ENCODE data around the gene LRRC51.
"Not testable (repeated sequence)": the region's sequence is repeated elsewhere in the genome, so short reads cannot be mapped to it uniquely, and the experiment has no call there.

The LRRC51 gene

DNA sequence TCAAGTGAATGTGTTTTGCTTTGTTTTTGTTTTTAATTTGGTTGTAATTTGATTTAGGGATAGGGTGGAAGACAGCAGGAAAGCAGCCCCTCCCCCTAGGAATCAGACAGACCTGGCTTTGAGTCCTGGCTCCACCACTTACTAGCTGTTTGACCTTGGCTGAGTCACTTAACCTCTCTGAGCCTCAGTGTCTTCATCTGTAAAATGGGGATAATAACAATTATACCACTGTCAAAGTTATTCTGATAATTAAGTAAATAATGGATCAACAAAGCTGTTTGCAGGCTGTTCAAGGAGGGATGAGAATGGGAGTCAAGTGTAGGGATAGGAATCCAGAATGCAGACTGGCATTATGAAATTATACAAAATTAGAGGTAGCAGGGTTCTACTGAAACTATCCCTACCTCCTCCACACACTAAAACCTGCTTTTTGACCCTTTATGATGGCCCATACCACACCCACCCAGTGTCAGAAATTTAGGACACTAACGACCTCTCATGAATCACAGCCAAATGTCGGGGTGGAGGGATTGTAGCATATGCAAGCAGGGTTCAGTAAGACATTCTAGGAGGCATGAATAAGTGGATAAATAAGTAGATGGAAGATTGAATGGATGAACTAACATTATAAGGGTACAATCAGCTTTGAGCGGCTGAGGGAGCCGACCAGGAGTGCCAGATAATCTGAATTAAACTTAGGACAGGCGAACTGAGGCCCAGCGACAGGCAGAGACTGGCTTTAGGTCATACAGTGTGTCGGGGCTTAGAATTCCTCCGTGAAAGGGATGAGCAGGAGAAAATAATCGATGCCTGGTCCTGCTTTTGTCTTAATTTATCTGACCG lies 30.9 kb downstream of the LRRC51 start:
- DNase-seq (ENCODE audit: low read depth in 2 of 2) = no peak

DNA sequence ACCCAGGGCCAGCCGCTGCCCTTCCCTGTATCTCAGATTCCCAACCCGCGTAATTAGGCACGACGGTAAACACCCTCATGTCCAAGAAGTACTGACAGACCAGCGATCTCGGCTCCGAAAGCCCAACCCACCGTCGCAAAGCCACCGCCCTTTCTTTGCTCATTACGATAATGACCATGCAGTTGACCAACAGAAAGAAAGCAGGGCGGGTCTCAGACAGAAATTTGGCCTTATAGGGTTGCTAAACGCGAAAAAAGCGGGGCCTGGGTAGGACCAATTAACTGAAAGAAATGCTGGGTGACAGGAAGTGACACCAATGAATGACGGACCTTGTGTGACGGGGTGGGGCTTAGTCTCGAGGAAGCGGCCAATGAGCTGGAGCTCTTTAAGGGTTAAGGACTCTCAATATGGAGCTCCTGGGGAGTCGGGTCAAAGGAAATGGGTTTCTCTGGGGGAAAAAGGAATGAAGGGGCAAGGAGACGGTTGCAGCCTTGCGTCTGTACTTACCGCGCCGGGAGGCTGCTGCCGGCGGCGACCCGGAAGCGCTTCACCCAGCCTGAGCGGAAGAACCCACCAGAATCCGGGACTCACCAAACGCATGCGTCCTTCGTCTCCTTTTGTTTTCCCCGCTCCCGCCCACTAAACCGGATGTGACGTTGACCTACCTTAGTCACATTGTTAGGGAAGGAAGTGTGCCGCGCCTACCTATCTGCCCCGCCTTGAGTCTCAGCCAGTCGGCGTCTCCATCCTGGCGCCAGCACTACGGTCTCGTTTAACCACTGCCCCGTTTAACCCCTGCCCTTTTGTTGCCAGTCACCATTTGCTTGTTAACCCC lies 31.7 kb downstream of the LRRC51 start, which contains the start of gene ANAPC15:
TSS of gene ANAPC15 (minus strand) at position 553 of the 835 bp plus-strand sequence. CDS start 1,419 bp downstream, outside the sequence.
- peak; percentile 97 to 100 for DNase-seq (ENCODE audit: low read depth in 2 of 2)

DNA sequence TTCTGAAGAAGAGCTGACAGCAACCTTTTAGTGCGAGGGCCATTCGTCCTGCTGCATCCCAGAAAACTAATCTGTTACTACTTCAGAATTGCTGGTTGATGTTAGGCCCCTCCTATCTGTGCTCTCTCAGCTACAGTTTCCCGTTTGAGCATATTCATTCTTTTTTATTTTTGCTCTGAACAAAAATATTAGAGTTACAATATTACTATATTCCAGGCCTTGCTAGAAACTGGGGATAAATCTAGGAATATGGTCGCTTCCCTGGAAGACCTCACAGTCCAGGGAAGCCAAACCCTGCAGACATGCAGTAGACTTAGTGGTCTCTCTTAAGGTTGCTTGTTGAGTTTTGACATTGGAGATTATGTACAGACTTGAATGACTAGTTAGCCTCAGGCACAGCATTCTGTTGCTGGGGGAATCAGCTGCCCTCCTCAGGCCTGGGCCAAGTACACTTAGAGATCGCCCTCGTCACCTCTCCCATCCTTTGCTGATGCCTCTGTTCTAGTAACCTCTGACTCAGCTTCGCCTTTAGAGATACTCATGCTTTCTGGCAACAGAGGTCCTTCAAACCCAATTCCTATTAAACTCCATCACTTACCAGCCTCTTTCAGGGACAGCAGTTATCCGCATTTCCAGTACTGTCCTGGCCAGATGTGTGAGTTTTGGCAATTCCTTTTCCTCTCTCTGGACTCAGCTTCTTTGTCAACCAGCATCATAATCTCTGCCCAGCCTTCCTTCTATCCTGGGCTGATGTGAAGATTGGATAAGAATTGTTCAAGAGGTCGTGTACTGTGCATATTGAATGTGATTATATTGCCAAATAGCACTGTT lies 32.5 kb downstream of the LRRC51 start:
- DNase-seq (ENCODE audit: low read depth in 2 of 2) = no peak

DNA sequence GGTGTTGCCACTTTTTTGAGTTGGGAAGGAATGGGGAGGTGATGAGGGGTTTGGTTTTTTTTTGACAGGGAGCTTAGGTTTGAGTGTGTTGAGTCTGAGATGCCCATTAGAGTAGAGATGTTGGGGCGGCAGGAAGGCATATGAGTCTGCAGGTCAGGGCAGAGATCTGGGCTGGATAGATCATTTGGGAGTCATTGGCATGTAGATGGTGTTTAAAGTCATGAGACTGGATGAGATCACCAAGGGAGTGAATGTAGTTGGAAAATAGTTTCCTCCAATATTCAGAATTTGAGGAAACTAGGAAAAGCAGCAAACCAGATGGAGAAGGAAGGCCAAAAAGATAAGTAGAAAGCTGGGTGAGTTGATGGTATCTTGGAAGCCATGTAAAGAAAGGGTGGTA lies 33.9 kb downstream of the LRRC51 start:
- DNase-seq (ENCODE audit: low read depth in 2 of 2) = no peak

DNA sequence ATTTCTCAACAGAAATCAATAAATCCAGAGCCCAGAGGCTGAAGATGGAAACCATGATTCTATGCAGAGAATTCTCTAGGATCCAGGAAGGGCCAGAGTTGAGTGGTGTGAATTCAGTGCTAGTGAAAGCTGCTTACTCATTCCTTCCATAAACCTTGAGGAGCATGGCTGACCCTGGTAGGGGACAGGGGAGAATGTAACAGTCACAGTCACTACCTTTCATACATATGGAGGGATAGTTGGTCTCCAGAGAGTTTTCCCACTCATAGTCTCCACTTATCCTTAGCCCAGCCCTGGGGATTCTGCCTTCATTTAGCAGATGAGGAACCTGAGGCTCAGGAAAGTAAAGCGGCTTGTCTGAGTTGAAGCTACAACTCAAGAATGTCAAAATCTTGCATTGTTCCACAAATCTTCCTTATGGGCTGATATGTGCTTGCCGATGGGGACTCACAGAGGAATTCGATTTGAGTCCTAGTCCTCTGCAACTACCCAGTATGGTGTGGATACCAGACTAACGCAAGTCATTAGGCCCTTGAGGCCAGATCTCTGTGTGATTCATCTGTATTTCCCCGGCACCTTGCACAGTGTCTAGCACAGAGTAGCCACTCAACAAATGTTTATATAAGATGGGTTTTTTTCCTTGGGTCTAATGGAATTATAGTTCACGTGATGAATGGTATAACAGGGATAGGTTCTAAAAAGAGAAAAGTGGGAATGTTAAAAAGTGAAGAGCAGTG lies 35.5 kb downstream of the LRRC51 start:
- DNase-seq (ENCODE audit: low read depth in 2 of 2) = no peak

DNA sequence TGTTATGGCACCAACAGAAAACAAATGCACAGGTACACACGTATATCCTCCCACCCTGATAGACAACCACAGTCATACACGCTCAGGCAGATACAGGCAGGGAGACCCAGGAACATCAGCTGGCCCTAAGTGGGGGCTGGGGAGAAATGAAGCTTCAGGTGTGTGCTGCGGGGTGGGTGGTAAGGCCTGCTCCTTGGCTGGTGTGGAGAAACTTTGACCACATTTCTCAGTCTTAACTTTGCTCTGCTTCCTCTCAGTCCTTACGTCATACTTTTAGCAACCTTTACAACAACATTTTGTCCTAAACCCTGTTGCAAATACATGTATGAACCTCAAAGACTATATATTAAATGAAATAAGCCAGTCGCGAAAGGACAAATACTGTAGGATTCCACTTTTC lies 38.5 kb downstream of the LRRC51 start:
- no peak for DNase-seq (ENCODE audit: low read depth in 2 of 2)

DNA sequence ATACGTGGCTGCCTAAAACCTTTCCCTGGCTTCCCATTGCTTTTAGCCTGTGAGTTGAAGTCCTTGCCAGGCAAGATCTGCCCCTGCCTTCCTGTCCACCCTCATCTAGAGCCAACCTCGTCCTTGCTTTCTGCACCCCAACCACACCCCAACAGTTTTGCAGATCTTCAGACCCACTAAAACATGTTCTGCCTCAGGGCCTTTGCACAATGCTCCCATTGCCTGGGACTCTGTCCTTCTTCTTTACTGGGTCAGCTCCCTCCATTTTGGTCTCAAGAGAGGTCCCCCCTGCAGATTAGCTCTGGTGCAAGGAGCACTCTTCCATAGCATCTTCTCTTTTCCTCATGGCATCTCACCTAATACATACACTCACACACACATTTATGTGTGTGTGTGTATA lies 40.3 kb downstream of the LRRC51 start:
- DNase-seq (ENCODE audit: low read depth in 2 of 2) = no peak

DNA sequence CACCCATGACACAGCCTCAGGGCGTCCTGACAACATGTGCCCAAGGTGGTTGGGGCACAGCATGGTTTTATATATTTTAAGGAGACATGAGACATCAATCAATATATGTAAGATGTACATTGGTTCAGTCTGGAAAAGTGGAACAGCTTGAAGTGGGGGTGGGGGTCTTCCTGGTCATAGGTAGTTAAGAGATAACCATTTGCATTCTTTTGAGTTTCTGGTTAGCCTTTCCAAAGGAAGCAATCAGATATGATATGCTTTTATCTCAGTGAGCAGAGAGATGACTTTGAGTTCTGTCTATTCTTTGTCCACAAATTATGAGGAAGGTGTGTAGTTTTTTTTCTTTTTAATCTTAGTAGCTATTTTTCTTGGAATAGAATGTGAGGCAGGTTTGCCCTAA lies 42.0 kb downstream of the LRRC51 start:
- no peak for DNase-seq (ENCODE audit: low read depth in 2 of 2)

DNA sequence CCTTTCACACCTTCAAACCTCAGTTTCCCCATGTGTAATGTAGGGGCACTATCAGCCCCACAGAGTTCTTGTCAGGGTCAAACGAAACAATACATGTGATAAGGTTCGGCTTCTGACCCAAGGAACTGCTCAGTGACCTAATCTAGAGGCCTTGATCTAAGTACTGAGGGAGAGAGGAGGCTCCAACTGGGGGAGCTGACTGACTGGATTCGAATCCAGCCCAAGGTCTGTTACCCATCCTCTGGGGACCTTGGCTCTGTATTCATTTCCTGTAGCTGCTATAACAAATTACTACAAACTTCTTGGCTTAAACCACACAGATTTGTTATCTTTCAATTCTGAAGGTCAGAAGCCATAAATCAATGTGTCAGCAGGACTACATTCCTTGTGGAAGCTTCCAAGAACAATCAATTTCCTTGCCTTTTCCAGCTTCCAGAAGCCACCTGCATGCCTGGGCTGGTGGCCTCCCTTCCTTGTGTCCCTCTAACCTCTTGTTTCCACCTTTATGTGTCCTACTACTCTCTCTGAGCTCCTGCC lies 42.5 kb downstream of the LRRC51 start:
- no peak for DNase-seq (ENCODE audit: low read depth in 2 of 2)

DNA sequence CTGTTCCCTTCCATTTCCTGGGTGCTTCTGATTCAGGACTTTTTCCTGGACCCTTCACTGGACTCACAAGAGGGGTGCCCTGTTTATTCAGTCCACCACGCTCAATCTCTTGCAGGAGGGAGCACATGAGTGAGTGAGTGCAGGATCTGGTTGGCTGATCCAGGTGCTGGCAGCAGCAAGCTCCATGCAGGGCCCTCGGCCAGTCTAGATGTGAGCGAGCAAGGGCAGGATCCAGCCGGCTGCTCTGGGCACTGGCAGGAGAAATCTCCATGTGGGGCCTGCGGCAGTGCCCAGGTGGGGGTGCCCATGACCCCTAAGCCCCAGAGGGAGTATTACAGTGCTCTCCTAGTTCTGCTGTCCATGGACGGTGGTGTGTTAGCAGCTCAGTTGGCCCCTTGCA lies 43.4 kb downstream of the LRRC51 start:
- no peak for DNase-seq (ENCODE audit: low read depth in 2 of 2)

DNA sequence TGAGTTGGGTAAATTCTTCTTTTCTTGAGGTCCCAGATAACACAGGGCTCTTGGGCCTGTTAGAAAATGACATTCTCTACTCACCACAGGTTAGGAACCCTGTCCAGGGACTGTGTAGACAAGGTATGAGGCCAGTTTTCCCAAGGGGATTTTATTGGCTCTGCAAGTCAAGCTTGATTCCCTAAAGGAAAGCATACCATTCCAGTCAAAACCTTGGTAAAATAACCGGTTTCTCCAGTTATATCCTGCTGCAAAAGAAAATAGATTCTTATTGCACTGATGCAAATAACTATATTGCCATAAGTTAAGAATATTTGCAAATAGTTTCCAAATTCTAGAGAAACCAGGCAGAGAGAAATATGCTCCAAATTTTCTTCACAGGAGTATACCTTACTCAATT lies 45.3 kb downstream of the LRRC51 start:
- DNase-seq (ENCODE audit: low read depth in 2 of 2) = no peak

DNA sequence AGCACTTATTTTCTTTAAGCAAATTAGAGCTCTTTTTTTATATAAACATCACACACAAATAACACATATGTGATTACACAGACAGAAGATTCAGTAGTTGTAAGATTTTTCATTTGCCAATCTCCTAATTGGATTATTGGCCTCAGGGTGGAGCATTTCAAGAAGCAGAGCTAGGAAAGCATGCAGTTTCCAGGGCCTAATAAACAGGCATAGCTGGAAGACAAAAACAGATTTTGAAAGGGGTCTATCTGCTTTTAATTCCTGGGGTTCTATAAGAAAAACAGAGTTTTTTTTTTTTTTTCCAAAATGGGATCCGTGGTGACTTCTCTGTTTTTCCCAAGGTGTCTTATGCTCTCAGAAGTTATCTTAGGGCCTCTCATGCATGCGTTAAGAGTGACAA lies 47.3 kb downstream of the LRRC51 start:
- DNase-seq (ENCODE audit: low read depth in 2 of 2) = no peak

DNA sequence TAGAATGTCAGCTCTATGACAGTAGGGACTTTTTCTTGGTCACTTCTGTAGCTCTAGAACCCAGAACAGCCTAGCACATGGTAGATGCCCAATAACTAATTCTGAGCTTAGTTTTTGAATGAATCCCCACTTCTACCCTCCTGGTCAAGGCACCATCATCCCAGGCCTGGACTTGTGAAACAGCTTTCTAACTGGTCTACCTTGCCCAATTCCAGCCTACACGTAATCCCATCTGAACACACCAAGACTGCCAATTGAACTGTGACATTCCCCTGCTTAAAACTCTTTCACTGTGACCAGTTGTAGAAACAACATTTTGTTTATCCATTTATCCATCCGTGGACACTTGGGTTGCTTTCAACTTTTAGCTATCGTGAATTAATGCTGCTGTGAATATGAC lies 48.7 kb downstream of the LRRC51 start:
- DNase-seq (ENCODE audit: low read depth in 2 of 2) = no peak

DNA sequence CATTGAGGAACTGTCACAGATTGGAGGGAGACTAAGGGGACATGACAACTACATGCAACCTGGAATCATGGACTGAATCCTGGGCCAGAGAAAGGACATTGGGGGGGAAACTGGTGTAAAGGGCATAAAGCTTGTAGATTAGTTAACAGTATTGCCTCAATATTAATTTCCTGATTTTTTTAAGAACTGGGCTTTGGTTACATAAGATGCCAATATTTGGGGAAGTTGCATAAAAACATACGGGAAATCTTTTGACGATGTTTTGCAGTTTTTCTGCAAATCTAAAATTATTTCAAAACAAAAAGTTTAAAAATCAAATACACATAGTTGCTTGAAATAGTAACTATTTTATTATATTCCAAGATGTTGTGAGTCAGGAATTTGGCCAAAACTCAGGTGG lies 52.0 kb downstream of the LRRC51 start:
- DNase-seq (ENCODE audit: low read depth in 2 of 2) = no peak

DNA sequence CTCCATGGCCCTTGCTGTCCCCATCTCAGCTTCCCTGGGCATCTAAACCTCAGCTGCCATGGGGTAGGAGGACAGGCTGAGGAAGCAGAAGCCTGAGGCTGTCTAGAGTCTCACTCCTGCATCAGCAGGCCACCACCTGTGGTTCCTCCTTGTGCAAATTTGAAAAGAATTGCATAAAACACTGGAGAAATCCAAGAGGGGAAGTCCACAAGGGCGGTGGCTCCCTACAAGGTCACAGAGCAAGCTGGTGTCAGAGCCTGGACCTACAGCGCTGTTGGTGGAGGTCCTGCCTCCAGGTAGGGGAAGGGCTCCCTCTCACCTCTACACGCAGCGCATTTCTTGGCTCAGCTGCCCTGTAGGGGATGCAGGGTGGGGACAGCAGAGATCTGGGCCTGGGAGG lies 54.8 kb downstream of the LRRC51 start, which contains the start of gene FOLR3:
TSS of gene FOLR3 (plus strand) at position 253 of the 400 bp plus-strand sequence. CDS start 228 bp downstream, outside the sequence.
- not testable (repeated sequence) for DNase-seq (ENCODE audit: low read depth in 2 of 2)

DNA sequence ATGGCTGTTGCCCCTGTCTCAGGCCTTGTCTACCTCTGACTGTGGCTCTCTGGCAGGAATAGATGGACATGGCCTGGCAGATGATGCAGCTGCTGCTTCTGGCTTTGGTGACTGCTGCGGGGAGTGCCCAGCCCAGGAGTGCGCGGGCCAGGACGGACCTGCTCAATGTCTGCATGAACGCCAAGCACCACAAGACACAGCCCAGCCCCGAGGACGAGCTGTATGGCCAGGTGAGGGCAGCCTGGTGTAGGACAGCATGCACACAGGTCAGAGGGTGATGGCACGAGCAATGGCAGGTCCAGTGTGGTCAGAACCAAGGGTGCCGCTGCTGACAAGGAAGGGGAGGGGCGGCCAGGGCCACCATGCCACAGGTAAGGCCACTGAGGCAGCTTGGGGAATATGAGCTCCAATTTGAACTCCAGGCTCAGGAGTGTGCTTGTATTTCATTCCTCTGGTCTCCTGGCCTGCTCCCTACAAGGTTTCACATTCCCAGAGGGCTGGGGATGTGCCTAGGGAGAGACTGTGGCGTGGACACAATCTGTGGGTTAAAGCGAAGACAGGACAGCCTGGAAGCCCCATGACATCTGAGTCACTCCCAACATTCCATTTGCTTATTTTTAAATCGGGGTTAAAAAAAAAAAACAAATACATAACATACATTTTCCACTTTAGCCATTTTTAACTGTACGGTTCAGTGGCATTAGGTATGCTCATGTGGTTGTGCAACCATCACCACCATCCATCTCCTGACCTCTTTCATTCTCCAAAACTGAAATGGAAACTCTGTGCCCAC lies 55.4 kb downstream of the LRRC51 start:
- DNase-seq (ENCODE audit: low read depth in 2 of 2) = no peak

DNA sequence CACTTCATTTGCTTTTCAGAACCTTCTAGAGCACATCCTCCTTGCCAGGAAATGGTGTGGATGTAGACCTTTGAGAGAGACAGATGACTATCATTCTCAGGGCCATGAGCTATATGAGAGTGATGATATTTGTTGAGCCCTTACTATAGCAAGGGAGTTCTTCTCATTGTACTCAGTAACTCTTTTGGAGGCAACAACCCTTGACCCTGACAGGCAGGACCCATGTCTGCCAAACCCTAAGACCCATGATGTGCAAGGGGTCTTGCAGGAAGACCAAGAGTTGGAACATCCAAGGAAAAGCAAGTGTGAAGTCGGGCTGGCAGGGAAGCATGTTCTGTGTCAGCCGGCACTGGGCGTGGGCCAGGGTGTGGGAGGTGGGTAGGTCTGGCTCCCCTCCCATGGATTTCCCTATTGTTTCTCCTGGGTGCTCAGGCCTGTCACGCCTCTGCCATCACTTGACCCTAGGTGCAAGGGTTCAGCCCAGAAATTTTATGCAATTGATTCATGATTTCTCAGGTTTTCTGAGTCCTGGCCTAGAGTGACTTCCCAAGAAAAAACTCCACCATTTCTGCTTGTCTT lies 56.1 kb downstream of the LRRC51 start:
- DNase-seq (ENCODE audit: low read depth in 2 of 2) = no peak

DNA sequence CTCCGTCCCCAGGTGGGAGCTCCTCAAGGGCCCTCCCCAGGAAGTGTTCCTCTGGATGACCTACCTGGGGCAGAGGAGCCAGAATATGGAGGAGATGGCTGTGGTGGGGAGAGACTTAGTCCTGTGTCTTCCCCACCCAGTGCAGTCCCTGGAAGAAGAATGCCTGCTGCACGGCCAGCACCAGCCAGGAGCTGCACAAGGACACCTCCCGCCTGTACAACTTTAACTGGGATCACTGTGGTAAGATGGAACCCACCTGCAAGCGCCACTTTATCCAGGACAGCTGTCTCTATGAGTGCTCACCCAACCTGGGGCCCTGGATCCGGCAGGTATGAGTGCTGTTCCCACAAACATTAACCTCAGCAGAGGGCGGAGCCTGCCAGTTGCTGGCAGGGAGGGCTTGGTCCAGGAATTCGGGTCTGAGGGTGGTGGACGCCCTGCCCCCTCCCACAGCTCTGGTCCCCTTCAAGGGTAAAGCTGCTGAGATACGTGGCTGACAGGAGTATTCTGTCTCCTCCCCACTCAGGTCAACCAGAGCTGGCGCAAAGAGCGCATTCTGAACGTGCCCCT lies 58.3 kb downstream of the LRRC51 start:
- DNase-seq (ENCODE audit: low read depth in 2 of 2) = no peak

DNA sequence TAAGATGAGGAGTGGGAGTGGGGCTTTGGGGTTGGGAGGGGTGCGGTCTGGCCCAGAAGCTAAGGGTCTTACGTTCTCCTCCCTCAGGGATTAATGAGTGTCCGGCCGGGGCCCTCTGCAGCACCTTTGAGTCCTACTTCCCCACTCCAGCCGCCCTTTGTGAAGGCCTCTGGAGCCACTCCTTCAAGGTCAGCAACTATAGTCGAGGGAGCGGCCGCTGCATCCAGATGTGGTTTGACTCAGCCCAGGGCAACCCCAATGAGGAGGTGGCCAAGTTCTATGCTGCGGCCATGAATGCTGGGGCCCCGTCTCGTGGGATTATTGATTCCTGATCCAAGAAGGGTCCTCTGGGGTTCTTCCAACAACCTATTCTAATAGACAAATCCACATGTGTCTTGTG lies 58.9 kb downstream of the LRRC51 start:
- DNase-seq (ENCODE audit: low read depth in 2 of 2) = no peak
